ENCODE results near the gene FPR3.
A peak's percentile ranks its signal among the peaks of the same experiment; 100 is the strongest.
"Not testable (repeated sequence)": the region's sequence is repeated elsewhere in the genome, so short reads cannot be mapped to it uniquely, and the experiment has no call there.

Gene FPR3

DNA sequence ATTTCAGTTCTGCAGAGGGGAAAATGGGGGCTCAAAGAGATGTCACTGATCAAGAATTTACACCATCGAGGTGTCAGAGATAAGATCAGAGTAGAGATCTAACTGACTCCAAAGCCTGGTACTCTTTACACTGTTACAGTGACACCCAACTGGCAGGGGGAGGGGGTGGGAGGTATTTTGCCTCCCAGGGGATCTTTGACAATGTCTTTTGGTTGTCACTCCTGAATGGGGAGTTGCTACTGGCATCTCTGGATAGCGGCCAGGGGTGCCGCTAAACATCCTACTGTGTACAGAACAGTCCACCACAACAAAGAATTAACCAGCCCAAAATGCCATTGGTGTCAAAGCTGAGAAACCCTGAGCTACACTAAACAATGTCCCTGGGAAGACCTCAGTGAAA lies 3.1 kb downstream of the FPR3 start:
- Histone ChIP-seq H3K4me3 (no peak overlapping the region), H3K27ac (peak overlapping the region in 3 of 11 experiments; percentile 78 to 86 (median 81); a peak in 6 of 22 replicates), H3K27me3 (no peaks in the 10 kb centered on the region), H3K4me1 (peaks cover 0 to 94% (median 11%) of the 10 kb centered on the region in 10 experiments; a peak in 16 of 20 replicates), H4K20me1 (no peaks in the 10 kb centered on the region), H3K36me3 (no peaks in the 10 kb centered on the region; a peak in 1 of 22 replicates), H3K9ac (no peak overlapping the region), H3K9me3 (replicated peaks in 1 of 11) (peaks cover 8 to 73% (median 22%) of the 10 kb centered on the region in 11 experiments; a peak in 20 of 22 replicates), H3K4me2 (peak overlapping the region in 3 of 11 experiments; percentile 69 to 81 (median 69); a peak in 5 of 22 replicates)
- no peak for TF ChIP-seq Cebpa-rat (IDR thresholded peaks at IDR 0.05)

DNA sequence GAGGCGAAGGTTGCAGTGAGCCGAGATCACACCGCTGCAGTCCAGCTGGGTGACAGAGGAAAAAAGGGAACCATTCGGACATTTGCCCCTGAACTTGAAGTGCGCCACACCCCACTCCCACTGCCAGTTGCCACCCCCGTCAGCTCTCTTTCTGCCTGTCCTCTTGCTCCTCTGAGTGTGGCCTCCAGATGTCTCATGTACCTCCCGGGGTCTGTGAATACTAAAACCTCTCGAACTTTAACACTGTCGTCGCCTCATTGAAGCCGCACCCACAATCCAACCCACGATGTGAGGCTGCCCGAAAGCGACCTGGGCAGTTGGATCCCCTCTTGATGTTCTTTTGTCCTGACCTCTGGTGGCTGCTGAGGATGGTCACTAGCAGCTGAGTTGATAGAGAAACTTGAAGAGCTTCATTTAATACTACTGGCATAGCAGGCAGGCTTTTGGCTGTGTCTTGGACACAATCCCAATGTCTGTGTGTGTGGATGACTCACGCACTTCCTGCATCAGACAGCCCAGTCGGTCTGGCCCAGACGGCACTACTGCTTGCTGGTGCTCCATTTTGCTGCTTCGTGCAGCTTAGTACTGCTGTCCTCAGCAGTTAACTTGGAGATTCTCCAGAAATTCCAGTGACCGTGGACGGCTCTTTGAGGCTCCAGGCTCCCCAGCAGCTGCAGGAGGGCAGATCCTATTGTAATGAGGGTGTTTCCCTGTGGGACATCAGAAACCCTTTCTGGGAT lies 4.2 kb downstream of the FPR3 start:
- peak overlapping the region in 6 of 11 experiments; percentile 15 to 85 (median 65); a peak in 11 of 22 replicates for H3K4me2 ChIP-seq
- H3K27ac ChIP-seq = peak overlapping the region in 7 of 11 experiments; percentile 3 to 86 (median 61); a peak in 11 of 22 replicates
- no peak for TF ChIP-seq Cebpa-rat (IDR thresholded peaks at IDR 0.05)
- no peak overlapping the region for H3K4me3 ChIP-seq
- peak overlapping the region in 5 of 11 experiments; percentile 0 to 65 (median 40); a peak in 5 of 22 replicates for H3K9ac ChIP-seq
- H3K4me1 ChIP-seq = peaks cover 11 to 99% (median 22%) of the 10 kb centered on the region in 10 experiments
- H3K36me3 ChIP-seq = no peaks in the 10 kb centered on the region; a peak in 1 of 22 replicates
- H3K27me3 ChIP-seq = no peaks in the 10 kb centered on the region
- no peaks in the 10 kb centered on the region for H4K20me1 ChIP-seq
- H3K9me3 ChIP-seq (replicated peaks in 1 of 11) = peaks cover 0 to 62% (median 16%) of the 10 kb centered on the region in 11 experiments; a peak in 15 of 22 replicates

DNA sequence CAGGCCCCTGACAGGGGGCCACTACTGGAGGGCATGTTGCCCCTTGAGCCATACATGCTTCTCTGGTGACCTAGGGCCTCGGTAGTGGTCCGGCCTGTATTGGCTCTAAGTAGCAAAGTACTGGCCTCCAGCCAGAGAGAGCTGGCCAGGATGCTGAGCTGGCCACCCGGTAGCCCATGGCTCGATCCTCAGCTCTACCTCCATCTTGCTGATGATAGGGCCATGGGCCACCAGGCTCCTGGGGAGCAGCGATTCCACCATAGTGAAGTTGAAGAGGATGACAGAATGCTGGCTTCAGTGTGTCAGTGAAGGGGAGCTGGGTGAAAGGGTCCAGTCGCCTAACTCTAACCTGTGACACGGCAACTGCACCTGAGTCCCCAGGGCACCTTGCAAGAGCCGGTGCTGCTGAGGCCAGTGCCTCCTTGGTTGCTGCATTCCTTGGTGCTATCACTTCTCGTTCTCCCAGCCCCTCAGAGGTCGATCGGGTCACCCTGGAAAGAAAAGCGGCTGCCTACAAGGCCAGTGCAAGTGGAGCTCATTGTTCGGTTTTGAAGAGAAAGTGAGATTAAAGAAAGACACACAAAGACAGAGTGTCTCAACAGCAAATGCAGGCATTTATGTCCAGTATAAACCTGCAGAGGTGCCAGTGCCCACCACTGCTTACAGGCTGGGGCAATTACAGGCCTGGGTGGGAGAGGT lies 5.0 kb downstream of the FPR3 start:
- H3K4me2 ChIP-seq = peak overlapping the region in 6 of 11 experiments; percentile 15 to 85 (median 65); a peak in 11 of 22 replicates
- H3K27ac ChIP-seq = peak overlapping the region in 7 of 11 experiments; percentile 3 to 86 (median 61); a peak in 11 of 22 replicates
- H4K20me1 ChIP-seq = no peaks in the 10 kb centered on the region
- TF ChIP-seq Cebpa-rat (IDR thresholded peaks at IDR 0.05) = no peak
- peaks cover under 1 to 60% (median 16%) of the 10 kb centered on the region in 11 experiments; a peak in 17 of 22 replicates for H3K9me3 ChIP-seq (replicated peaks in 1 of 11)
- peaks cover 17 to 99% (median 30%) of the 10 kb centered on the region in 10 experiments for H3K4me1 ChIP-seq
- peak overlapping the region in 4 of 11 experiments; percentile 0 to 40 (median 14); a peak in 3 of 22 replicates for H3K9ac ChIP-seq
- no peak overlapping the region for H3K4me3 ChIP-seq
- no peaks in the 10 kb centered on the region for H3K27me3 ChIP-seq
- H3K36me3 ChIP-seq = no peaks in the 10 kb centered on the region; a peak in 1 of 22 replicates

DNA sequence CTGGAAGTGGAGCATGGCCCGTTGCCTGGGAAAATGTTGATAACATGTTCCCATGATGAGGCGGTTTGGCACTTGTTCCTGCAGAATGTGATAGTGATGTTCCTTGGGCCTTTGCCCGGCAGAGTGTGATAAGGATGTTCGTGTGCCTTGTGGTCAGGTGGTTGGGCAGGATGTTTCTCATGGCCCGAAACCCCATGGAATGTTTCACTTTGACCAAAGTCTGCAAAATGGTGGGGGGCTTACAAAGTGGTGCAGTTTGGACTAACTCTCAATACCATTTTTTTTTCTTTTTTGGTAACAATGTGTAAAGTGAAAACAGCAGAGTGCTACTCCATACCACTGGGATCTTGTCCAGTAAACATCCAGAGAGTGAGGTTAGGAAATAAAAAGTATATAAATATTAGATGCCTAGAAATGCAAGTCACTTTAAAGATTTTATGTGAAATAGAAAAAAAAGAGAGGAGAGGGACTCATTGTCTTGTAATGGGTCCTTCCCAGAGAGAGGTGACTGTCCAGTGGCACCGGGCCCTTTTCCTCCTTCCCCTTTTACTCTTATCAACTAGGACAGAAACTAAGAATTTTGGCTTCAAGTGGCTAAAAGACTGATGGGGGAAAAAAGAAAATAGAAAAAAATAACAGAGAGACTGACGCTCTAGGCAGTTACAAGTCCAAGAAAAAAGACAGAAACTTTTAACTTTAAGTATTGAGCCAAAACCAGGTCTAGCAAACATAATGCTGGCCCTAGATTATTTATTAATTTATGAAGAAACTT lies 5.7 kb downstream of the FPR3 start:
- Histone ChIP-seq H3K4me3 (no peak overlapping the region), H4K20me1 (no peaks in the 10 kb centered on the region), H3K9ac (no peak overlapping the region), H3K27ac (peak overlapping the region in 2 of 11 experiments; percentile 72 to 86; a peak in 3 of 22 replicates), H3K36me3 (peaks cover 0 to 3% (median 0%) of the 10 kb centered on the region in 11 experiments; a peak in 1 of 22 replicates), H3K9me3 (replicated peaks in 1 of 11) (peaks cover 5 to 67% (median 18%) of the 10 kb centered on the region in 11 experiments; a peak in 17 of 22 replicates), H3K27me3 (no peaks in the 10 kb centered on the region), H3K4me1 (peaks cover 25 to 99% (median 37%) of the 10 kb centered on the region in 10 experiments), H3K4me2 (peak overlapping the region in 4 of 11 experiments; percentile 52 to 85 (median 69); a peak in 7 of 22 replicates)
- TF ChIP-seq Cebpa-rat (IDR thresholded peaks at IDR 0.05) = no peak

DNA sequence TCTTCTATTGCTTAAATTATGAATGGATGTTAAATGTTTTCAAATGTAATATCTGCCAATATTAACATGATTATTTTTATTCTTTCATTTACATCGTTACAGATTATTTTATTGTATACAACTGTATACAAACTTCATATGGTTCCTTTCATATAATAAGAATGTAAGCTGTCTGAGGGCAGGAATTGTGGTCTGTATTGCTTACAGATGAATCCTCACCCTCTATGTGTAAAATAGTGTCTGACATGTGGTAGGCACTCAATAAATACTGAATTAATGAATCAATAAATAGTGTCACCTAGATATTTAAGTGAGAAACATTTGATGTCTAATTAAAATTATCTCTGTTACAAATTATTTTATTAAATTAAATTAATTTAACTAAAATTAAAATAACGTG lies 7.8 kb downstream of the FPR3 start:
- TF ChIP-seq Cebpa-rat (IDR thresholded peaks at IDR 0.05) = no peak
- Histone ChIP-seq H3K9ac (0 out of 22 replicates have a peak overlapping the region, but pooled peaks of 1 of the 11 experiments have one; percentile 80), H3K4me2 (peak overlapping the region in 4 of 11 experiments; percentile 60 to 84 (median 80); a peak in 6 of 22 replicates), H3K4me3 (no peak overlapping the region), H3K9me3 (replicated peaks in 1 of 11) (peaks cover 5 to 59% (median 19%) of the 10 kb centered on the region in 11 experiments; a peak in 17 of 22 replicates), H3K36me3 (peaks cover 0 to 7% (median 0%) of the 10 kb centered on the region in 11 experiments; a peak in 2 of 22 replicates), H3K4me1 (peaks cover 46 to 99% (median 58%) of the 10 kb centered on the region in 10 experiments), H3K27me3 (no peaks in the 10 kb centered on the region), H3K27ac (peak overlapping the region in 3 of 11 experiments; percentile 84 to 95 (median 92); a peak in 3 of 22 replicates), H4K20me1 (no peaks in the 10 kb centered on the region)

DNA sequence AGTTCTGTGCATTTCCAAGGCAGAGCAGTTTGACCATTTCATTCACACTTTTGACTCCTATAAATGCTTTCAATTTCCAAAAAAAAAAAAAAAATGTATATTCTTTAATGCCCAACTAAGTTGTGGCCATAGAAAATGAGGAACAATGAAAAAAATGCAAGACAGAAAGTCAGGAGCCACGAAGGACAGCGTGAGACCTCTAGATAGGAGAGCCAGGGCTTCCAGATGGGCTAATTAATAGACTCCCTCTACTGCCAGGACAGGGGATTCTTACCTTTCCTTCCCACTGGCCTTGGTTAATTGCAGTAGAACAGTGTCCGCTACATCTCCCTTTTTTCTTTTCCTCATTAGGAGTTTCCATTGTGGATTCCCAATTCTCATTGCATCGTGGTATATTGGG lies 8.6 kb downstream of the FPR3 start:
- Histone ChIP-seq H3K27me3 (no peaks in the 10 kb centered on the region), H3K27ac (peak overlapping the region; percentile 49 to 95 (median 69)), H3K4me3 (peak overlapping the region in 1 of 10 experiments; percentile 7; a peak in 1 of 20 replicates), H3K9ac (peak overlapping the region in 10 of 11 experiments; percentile 4 to 80 (median 34); a peak in 13 of 22 replicates), H3K4me1 (peaks cover 53 to 99% (median 66%) of the 10 kb centered on the region in 10 experiments), H3K4me2 (peak overlapping the region; percentile 55 to 84 (median 75)), H4K20me1 (no peaks in the 10 kb centered on the region), H3K36me3 (peaks cover 0 to 7% (median 0%) of the 10 kb centered on the region in 11 experiments; a peak in 2 of 22 replicates), H3K9me3 (replicated peaks in 1 of 11) (peaks cover 5 to 53% (median 20%) of the 10 kb centered on the region in 11 experiments; a peak in 17 of 22 replicates)
- TF ChIP-seq Cebpa-rat (IDR thresholded peaks at IDR 0.05) = no peak

DNA sequence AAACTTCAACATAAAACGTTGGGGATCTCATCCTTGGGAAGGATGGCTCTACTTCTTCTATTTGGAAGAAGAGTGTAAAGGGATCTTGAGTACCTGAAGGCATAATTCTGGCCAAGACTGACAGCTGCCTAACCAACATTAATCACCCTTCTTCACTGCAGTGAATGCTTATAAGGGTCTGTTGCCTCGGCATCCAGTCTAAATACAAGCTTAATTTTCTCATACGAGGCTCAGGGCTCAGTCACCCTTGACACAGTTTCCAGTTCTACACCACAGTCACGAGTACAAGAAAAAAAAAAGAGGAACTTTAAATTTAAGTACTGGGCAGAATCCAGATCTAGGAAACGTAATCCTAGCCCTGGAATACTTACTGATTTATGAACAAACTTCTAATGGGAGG lies 9.0 kb downstream of the FPR3 start:
- H4K20me1 ChIP-seq = no peaks in the 10 kb centered on the region
- H3K9me3 ChIP-seq (replicated peaks in 1 of 11) = peaks cover 5 to 55% (median 18%) of the 10 kb centered on the region in 11 experiments; a peak in 16 of 22 replicates
- peaks cover 53 to 99% (median 66%) of the 10 kb centered on the region in 10 experiments for H3K4me1 ChIP-seq
- H3K27ac ChIP-seq = peak overlapping the region; percentile 49 to 95 (median 69)
- H3K27me3 ChIP-seq = no peaks in the 10 kb centered on the region
- H3K4me3 ChIP-seq = peak overlapping the region in 1 of 10 experiments; percentile 7; a peak in 1 of 20 replicates
- H3K36me3 ChIP-seq = peaks cover 0 to 7% (median 0%) of the 10 kb centered on the region in 11 experiments; a peak in 2 of 22 replicates
- H3K4me2 ChIP-seq = peak overlapping the region; percentile 55 to 84 (median 75)
- peak overlapping the region in 10 of 11 experiments; percentile 4 to 80 (median 34); a peak in 13 of 22 replicates for H3K9ac ChIP-seq
- TF ChIP-seq Cebpa-rat (IDR thresholded peaks at IDR 0.05) = no peak

DNA sequence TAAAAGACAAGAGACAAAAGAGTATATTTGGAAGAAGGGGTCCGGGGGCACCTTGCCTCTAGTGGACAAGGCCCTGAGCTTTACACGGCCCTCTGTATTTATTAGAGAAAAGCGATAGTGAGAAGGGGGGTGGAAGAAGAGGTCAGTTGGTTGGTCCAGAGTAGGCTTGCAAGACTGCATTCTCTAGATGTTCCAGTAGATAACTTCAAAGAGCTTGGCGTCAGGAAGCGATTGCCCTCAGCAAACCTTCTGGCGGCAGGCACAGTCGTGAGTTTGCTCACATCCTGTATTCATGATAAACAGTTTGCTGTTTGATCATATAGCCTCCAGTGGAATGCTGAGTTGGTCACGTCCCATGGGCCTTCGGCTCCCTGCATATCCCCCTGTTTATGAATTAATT lies 9.8 kb downstream of the FPR3 start:
- not testable (repeated sequence) for H3K4me3 ChIP-seq

More for the DNA sequence above, 9.8 kb downstream of the FPR3 start:
- peak overlapping the region; percentile 60 to 84 (median 77) for H3K4me2 ChIP-seq
- H4K20me1 ChIP-seq, H3K27me3 ChIP-seq: not testable (repeated sequence)
- H3K9me3 ChIP-seq (replicated peaks in 1 of 11) = peaks cover 6 to 59% (median 13%) of the 10 kb centered on the region in 11 experiments; a peak in 20 of 22 replicates
- peak overlapping the region in 7 of 11 experiments; percentile 4 to 80 (median 31); a peak in 8 of 22 replicates for H3K9ac ChIP-seq
- peaks cover 0 to 12% (median 0%) of the 10 kb centered on the region in 11 experiments; a peak in 3 of 22 replicates for H3K36me3 ChIP-seq
- peaks cover 53 to 100% (median 58%) of the 10 kb centered on the region in 10 experiments for H3K4me1 ChIP-seq
- H3K27ac ChIP-seq = peak overlapping the region; percentile 61 to 95 (median 84); a peak in 21 of 22 replicates
